ENCODE data around the gene RFX8. TPM values are rescaled to one million over a fixed set of nuclear protein-coding genes. Genes with fewer than 3 reads are reported as not detected.

Gene RFX8
- total and polyA plus RNA-seq, 2 of the 13 experiments (the other 11 are each of a cell fraction or from before 2014, with no cell fraction given): not detected

- peak; percentile 68; the same call in 1 of the 2 replicates for TF ChIP-seq ZNF512 (CRISPR knock-in tag; IDR thresholded peaks at IDR 0.05)
- no peak for TF ChIP-seq ZNF331 (CRISPR knock-in tag; IDR thresholded peaks at IDR 0.05)
- TF ChIP-seq ZNF75D (CRISPR knock-in tag; IDR thresholded peaks at IDR 0.05; ENCODE audit: borderline replicate concordance): no peak
- no peak for TF ChIP-seq JARID2 (CRISPR knock-in tag; IDR thresholded peaks at IDR 0.05; ENCODE audit: insufficient replicate concordance)
- no peak for TF ChIP-seq TEAD3 (CRISPR knock-in tag; optimal IDR thresholded peaks at IDR 0.05; ENCODE audit: borderline replicate concordance)
- peak; percentile 73; the same call in 1 of the 2 replicates for TF ChIP-seq BRF2 (CRISPR knock-in tag; IDR thresholded peaks at IDR 0.05)
- no peak for TF ChIP-seq ATF2 (CRISPR knock-in tag; IDR thresholded peaks at IDR 0.05)
- TF ChIP-seq CBX2 (IDR thresholded peaks at IDR 0.05; ENCODE audit: low read depth, low read length): no peak
- 0 out of 2 replicates have a peak, but pooled peaks have one; percentile 33 for TF ChIP-seq CBX2 (CRISPR knock-in tag; IDR thresholded peaks at IDR 0.05; ENCODE audit: low read depth)
- TF ChIP-seq MTA3 (CRISPR knock-in tag; IDR thresholded peaks at IDR 0.05): no peak
- TF ChIP-seq SP1 (IDR thresholded peaks at IDR 0.05): no peak
- TF ChIP-seq SP1 (CRISPR knock-in tag; IDR thresholded peaks at IDR 0.05): no peak; the same call in 1 of the 2 replicates
- peak; percentile 49; the same call in 1 of the 2 replicates for TF ChIP-seq EZH2 (conservative IDR thresholded peaks at IDR 0.05; ENCODE audit: low read depth, low read length)
- no peak for TF ChIP-seq NFYC (CRISPR knock-in tag; IDR thresholded peaks at IDR 0.05)
- TF ChIP-seq BRCA1 (CRISPR knock-in tag; IDR thresholded peaks at IDR 0.05): no peak
- TF ChIP-seq POGK (CRISPR knock-in tag; conservative IDR thresholded peaks at IDR 0.05): 0 out of 2 replicates have a peak, but pooled peaks have one; percentile 57
- TF ChIP-seq ZSCAN29 (CRISPR knock-in tag; conservative IDR thresholded peaks at IDR 0.05): no peak
- no peak for TF ChIP-seq ISX (CRISPR knock-in tag; conservative IDR thresholded peaks at IDR 0.05)
- TF ChIP-seq REST (IDR thresholded peaks at IDR 0.05; ENCODE audit: borderline replicate concordance in 1 of 2, low read depth in 1 of 2, low read length in 2 of 2): peak; percentile 34 to 81
- no peak for TF ChIP-seq ZNF317 (CRISPR knock-in tag; IDR thresholded peaks at IDR 0.05)
- TF ChIP-seq ZNF383 (CRISPR knock-in tag; IDR thresholded peaks at IDR 0.05; ENCODE audit: borderline replicate concordance): no peak
Measured at GRCh38 chr2:101387151-101387834, 87.6 kb downstream of the RFX8 start, which contains the start of gene CREG2 (continued).
